PC-9 (cell line): ENCODE measurements around the gene TLE3.

ENCODE experiments used
- CTCF ChIP-seq: fragments of 200-600 bp; sonication (generic); conservative IDR thresholded peaks from 2 replicates; pipeline ENCODE4 v1.6.1; 2017; ENCODE audit warnings: mixed run types, antibody characterized with exemption, mild to moderate bottlenecking, moderate library complexity
- EZH2 ChIP-seq: fragments of 200-600 bp; sonication (generic); IDR thresholded peaks from 2 replicates; pipeline ENCODE4 v1.8.0; 2017; ENCODE audit warnings: antibody characterized with exemption, low read depth

GRCh38 chr15:70100474-70101341 is 3.0 kb upstream of the TLE3 start:
- TF ChIP-seq CTCF (no peak), EZH2 (no peak)
